A673 (cell line): ENCODE results near the gene PTPN14.

Experiments used
- CTCF ChIP-seq: fragments of 300-800, 200-600 bp; sonication (generic); conservative IDR thresholded peaks from 2 replicates; pipeline ENCODE4 v1.5.1; 2017; ENCODE audit warnings: low read depth, mild to moderate bottlenecking, antibody characterized with exemption, low read length, moderate library complexity, mixed read lengths
- EZH2 ChIP-seq: fragments of 200-600 bp; sonication (generic); IDR thresholded peaks from 2 replicates; pipeline ENCODE4 v1.6.1; 2017; ENCODE audit warnings: borderline replicate concordance, low read depth, mild to moderate bottlenecking, mixed read lengths, antibody characterized with exemption, low read length; ENCODE audit not compliant: poor library complexity, severe bottlenecking

- no peak for TF ChIP-seq CTCF
- no peak for TF ChIP-seq EZH2
Observed at GRCh38 chr1:214423045-214423444, 128.4 kb downstream of the PTPN14 start.
